ENCODE data around the gene DNTTIP2. TPM values are rescaled to one million over a fixed set of nuclear protein-coding genes. Genes with fewer than 3 reads are reported as not detected.

DNTTIP2 gene
- total RNA-seq, 1 donor, result 23.5 TPM

DNA sequence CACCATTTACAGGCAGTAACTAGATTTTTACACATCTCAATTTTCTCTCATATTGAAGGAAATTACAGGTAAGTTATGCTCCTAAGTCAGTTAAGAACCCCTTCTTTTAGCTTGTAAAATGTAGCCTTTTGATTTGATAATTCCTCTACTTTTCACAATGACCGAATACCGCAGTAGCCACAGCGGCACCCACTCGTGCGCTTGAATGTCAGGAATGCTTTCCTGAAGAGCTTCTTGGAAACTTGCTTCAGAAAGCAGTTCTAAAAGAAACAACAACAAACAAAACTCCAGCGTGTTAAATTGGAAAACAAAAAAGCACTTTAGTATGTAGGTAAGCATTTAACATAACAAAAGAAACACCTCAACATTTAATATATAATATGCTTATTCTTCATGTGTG lies 9.9 kb upstream of the DNTTIP2 start:
- Histone ChIP-seq H3K9me3 (ENCODE audit: low read depth, low read length) (no peaks in the 10 kb centered on the region), H3K36me3 (ENCODE audit: insufficient read depth, low read length) (peaks cover 53% of the 10 kb centered on the region), H3K4me2 (ENCODE audit: insufficient read depth, low read length) (no peak overlapping the region), H4K20me1 (ENCODE audit: insufficient read depth, low read length) (no peaks in the 10 kb centered on the region), H3K79me2 (ENCODE audit: insufficient read depth, low read length) (no peaks in the 10 kb centered on the region), H3K27me3 (ENCODE audit: insufficient read depth, low read length) (no peaks in the 10 kb centered on the region), H3K4me1 (ENCODE audit: insufficient read depth, low read length) (no peaks in the 10 kb centered on the region), H2AFZ (ENCODE audit: low read length) (no peak overlapping the region), H3K4me3 (ENCODE audit: insufficient read depth, low read length) (no peak overlapping the region), H3K27ac (ENCODE audit: low read depth, low read length) (no peak overlapping the region)
- DNase-seq (ENCODE audit: insufficient read length, low spot score, missing footprints), result no peak
- TF ChIP-seq, protein P1, sequence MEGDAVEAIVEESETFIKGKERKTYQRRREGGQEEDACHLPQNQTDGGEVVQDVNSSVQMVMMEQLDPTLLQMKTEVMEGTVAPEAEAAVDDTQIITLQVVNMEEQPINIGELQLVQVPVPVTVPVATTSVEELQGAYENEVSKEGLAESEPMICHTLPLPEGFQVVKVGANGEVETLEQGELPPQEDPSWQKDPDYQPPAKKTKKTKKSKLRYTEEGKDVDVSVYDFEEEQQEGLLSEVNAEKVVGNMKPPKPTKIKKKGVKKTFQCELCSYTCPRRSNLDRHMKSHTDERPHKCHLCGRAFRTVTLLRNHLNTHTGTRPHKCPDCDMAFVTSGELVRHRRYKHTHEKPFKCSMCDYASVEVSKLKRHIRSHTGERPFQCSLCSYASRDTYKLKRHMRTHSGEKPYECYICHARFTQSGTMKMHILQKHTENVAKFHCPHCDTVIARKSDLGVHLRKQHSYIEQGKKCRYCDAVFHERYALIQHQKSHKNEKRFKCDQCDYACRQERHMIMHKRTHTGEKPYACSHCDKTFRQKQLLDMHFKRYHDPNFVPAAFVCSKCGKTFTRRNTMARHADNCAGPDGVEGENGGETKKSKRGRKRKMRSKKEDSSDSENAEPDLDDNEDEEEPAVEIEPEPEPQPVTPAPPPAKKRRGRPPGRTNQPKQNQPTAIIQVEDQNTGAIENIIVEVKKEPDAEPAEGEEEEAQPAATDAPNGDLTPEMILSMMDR (IDR thresholded peaks at IDR 0.05; ENCODE audit: extremely low read depth, low read depth, low read length), result no peak

DNA sequence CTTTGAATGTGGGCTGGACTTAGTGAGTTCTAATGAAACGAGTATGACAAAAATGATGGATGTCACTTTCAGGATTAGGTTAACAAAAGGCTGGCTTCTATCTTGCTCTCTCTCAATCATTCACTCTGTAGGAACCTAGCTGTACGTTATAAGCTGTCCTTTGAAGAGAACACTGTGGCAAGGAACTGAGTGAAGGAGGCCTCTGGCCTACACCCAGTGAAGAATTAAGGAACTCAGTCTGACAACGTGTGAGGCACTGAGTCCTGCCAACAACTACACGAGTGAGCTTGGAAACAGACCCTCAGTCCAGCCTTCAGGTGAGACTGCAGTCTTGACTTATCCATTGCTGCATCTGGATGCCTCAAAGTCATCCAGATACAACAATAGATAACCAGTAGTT lies 3.3 kb upstream of the DNTTIP2 start:
- no peak for DNase-seq (ENCODE audit: insufficient read length, low spot score, missing footprints)
- Histone ChIP-seq H3K4me3 (ENCODE audit: insufficient read depth, low read length) (no peak overlapping the region), H4K20me1 (ENCODE audit: insufficient read depth, low read length) (no peaks in the 10 kb centered on the region), H3K4me2 (ENCODE audit: insufficient read depth, low read length) (no peak overlapping the region), H3K27ac (ENCODE audit: low read depth, low read length) (no peak overlapping the region), H2AFZ (ENCODE audit: low read length) (no peak overlapping the region), H3K4me1 (ENCODE audit: insufficient read depth, low read length) (peaks cover 9% of the 10 kb centered on the region), H3K9me3 (ENCODE audit: low read depth, low read length) (no peaks in the 10 kb centered on the region), H3K79me2 (ENCODE audit: insufficient read depth, low read length) (peaks cover 22% of the 10 kb centered on the region), H3K27me3 (ENCODE audit: insufficient read depth, low read length) (no peaks in the 10 kb centered on the region), H3K36me3 (ENCODE audit: insufficient read depth, low read length) (peaks cover 18% of the 10 kb centered on the region)
- TF ChIP-seq, protein P1 (IDR thresholded peaks at IDR 0.05; ENCODE audit: extremely low read depth, low read depth, low read length), result no peak

GRCh38 chr1:93880731-93881130 lies 1.7 kb upstream of the DNTTIP2 start:
- no peak overlapping the region for H2AFZ ChIP-seq (ENCODE audit: low read length)
- H3K27me3 ChIP-seq (ENCODE audit: insufficient read depth, low read length), result no peaks in the 10 kb centered on the region
- H3K4me3 ChIP-seq (ENCODE audit: insufficient read depth, low read length), result no peak overlapping the region
- no peak overlapping the region for H3K27ac ChIP-seq (ENCODE audit: low read depth, low read length)
- peaks cover 36% of the 10 kb centered on the region for H3K79me2 ChIP-seq (ENCODE audit: insufficient read depth, low read length)
- no peak for DNase-seq (ENCODE audit: insufficient read length, low spot score, missing footprints)
- peaks cover 11% of the 10 kb centered on the region for H3K4me1 ChIP-seq (ENCODE audit: insufficient read depth, low read length)
- no peak overlapping the region for H3K4me2 ChIP-seq (ENCODE audit: insufficient read depth, low read length)
- H3K9me3 ChIP-seq (ENCODE audit: low read depth, low read length), result no peaks in the 10 kb centered on the region
- peaks cover 5% of the 10 kb centered on the region for H4K20me1 ChIP-seq (ENCODE audit: insufficient read depth, low read length)
- TF ChIP-seq, protein P1 (IDR thresholded peaks at IDR 0.05; ENCODE audit: extremely low read depth, low read depth, low read length), result no peak
- H3K36me3 ChIP-seq (ENCODE audit: insufficient read depth, low read length), result peaks cover 28% of the 10 kb centered on the region

GRCh38 chr1:93878501-93878888 lies 511 bp downstream of the DNTTIP2 start:
- Histone ChIP-seq H2AFZ (ENCODE audit: low read length) (peak overlapping the region; percentile 94), H3K4me3 (ENCODE audit: insufficient read depth, low read length) (peak overlapping the region; percentile 95), H3K4me2 (ENCODE audit: insufficient read depth, low read length) (peak overlapping the region; percentile 95), H3K79me2 (ENCODE audit: insufficient read depth, low read length) (peaks cover 40% of the 10 kb centered on the region), H3K27me3 (ENCODE audit: insufficient read depth, low read length) (no peaks in the 10 kb centered on the region), H3K36me3 (ENCODE audit: insufficient read depth, low read length) (peaks cover 44% of the 10 kb centered on the region), H3K27ac (ENCODE audit: low read depth, low read length) (peak overlapping the region; percentile 95), H3K4me1 (ENCODE audit: insufficient read depth, low read length) (peaks cover 11% of the 10 kb centered on the region), H4K20me1 (ENCODE audit: insufficient read depth, low read length) (peaks cover 9% of the 10 kb centered on the region), H3K9me3 (ENCODE audit: low read depth, low read length) (no peaks in the 10 kb centered on the region)
- peak; percentile 18 for DNase-seq (ENCODE audit: insufficient read length, low spot score, missing footprints)
- TF ChIP-seq, protein P1 (IDR thresholded peaks at IDR 0.05; ENCODE audit: extremely low read depth, low read depth, low read length), result no peak

Measured in osteoblast (primary cell).